KG1 (cell line): ENCODE results near the gene GPR160.

Experiments used
- DNase-seq: peaks from one replicate; lab custom pipeline; 2025; lab: John Stamatoyannopoulos, UW

GPR160 gene

DNA sequence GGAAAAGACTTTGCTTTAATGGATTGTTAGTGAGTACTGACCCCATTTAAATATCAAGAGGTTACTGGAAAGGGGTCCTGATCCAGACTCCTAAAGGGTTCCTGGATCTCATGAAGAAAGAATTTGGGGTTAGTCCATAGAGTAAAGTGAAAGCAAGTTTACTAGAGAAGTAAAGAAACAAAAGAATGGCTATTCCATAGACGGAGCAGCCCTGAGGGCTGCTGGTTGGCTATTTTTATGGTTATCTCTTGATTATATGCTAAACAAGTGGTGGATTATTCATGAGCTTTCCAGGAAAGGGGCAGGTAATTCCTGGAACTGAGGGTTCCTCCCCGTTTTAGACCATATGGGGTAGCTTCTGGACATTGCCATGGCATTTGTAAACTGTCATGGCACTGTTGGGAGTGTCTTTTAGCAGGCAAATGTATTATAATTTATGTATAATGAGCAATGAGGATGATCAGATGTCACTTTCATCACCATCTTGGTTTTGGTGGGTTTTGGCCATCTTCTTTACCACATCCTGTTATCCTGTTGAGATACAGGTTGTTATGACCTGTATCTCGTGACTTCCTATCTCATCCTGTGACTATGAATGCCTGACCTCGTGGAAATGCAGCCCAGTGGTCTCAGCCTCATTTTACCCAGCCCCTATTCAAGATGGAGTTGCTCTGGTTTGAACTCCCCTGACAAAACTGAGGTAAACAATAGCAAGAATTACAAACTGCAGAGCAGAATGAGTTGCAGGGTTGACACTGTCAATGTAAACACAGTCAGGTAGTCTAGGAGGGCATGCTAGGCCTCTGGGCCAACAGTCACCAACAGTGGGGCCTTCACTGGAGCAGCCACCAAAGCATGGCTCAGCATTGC is 10.3 kb upstream of the GPR160 start:
- DNase-seq, result no peak

GRCh38 chr3:170033489-170033888 is 4.3 kb upstream of the GPR160 start:
- peak; percentile 77 for DNase-seq

DNA sequence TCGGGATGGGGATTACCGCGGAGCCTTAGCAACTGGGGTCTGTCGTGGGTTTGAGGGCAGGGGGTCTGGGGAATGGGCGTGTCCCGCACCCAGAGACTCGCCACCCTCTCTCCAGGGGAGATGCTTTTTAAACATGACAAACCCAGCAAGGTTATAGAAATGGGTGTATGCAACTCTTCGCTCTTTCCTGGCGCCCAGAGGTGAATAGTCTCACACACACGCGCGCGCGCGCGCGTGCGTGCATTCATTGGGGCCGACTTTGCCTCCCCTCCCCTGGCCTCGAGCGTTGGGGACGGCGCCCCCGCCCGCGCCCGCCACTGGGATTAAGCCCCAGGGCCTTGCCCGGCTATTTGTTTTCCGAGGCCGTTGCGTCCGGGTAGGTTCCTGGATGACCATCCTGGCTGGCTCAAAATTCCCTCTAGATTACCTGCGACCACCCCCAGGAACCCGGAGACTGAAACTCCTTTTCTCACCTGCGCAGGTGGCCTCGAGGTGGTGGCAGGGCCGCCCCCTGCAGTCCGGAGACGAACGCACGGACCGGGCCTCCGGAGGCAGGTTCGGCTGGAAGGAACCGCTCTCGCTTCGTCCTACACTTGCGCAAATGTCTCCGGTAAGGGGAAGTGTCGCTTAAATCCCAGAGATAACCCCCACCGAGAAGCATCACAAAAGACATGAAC is 777 bp downstream of the GPR160 start:
- no peak for DNase-seq

DNA sequence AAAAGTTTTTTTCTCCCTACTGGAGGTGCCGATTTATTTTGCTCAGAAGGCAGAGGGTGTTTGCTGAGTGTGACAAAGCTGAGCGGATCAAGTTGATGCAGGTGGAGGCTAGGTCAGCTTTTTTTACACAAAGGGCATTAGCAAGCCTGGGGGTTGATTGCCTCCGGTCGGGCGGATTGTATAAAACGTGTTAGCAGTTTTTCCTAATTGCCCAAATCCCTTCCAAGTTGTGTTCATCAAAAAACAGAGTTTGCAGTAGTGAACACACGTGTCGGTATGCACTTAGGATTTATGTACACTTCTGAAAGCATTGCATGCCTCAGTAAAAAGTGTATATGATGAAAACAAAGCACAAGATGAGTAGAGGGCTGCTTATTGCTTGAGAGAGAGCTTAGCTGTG is 2.6 kb downstream of the GPR160 start:
- no peak for DNase-seq

DNA sequence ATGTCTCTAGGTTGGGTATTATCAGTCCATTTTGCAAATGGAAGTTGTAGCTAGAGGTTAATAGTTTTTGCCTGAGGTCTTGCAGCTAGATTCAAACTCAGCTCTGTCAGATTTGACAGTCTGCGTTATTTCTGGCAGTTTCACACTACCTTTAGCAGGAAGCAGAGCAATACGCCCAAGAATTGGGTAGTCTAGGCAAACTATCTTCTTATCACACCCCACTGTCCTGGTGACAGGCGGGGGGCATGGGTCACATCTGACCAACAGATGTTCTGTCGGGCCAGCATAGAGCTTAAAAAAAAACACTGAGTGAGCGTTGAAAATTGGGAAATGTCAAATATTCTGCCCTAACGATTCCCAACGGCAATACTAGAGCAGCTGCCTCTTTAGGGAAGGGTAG is 5.7 kb downstream of the GPR160 start:
- no peak for DNase-seq

- DNase-seq, result no peak
Observed at GRCh38 chr3:170044271-170044670, 6.5 kb downstream of the GPR160 start.

GRCh38 chr3:170044795-170045244 is 7.0 kb downstream of the GPR160 start:
- DNase-seq, result peak; percentile 72

DNA sequence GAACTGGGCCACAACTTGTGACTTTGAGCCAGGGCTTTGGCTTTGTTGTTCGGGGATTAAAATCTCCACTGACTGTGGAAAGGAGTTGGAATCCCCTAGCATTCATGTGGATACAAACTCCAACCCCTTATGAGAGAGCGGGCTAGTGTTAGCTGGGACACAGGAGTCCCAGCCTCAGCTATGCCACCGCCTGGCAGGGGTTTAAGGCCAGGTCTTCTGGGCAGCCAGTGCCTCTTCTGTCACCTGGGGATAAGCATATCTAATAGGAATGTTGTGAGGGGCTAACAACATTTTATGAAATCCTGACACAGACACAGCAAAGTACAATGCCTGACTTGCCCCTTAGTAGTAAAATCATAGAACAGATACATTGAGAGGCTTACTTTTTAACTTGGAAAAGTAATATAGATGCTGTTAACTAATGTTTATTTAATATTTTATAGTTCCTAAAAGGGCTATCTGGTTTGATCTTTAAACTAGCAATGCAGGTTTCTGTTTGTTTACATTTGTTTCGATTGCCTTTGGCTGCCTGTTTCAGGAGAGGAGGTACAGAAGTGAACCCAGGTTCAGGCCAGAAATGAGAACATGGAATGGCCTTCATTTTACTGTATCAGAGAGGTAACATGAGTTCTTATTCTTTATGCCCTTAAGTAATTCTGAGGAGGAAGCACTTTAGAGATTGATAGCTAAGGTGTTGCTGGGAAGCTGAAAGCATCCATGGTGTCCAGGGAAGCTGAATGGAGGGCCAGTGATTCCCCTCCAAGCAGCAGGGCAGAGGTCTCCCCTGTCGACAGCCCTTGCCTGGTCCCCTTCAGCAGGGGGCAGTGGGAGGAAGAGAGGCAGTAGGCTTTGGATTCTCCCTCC is 8.7 kb downstream of the GPR160 start:
- no peak for DNase-seq

- no peak for DNase-seq
Observed at GRCh38 chr3:170047133-170047404, 9.3 kb downstream of the GPR160 start.

DNA sequence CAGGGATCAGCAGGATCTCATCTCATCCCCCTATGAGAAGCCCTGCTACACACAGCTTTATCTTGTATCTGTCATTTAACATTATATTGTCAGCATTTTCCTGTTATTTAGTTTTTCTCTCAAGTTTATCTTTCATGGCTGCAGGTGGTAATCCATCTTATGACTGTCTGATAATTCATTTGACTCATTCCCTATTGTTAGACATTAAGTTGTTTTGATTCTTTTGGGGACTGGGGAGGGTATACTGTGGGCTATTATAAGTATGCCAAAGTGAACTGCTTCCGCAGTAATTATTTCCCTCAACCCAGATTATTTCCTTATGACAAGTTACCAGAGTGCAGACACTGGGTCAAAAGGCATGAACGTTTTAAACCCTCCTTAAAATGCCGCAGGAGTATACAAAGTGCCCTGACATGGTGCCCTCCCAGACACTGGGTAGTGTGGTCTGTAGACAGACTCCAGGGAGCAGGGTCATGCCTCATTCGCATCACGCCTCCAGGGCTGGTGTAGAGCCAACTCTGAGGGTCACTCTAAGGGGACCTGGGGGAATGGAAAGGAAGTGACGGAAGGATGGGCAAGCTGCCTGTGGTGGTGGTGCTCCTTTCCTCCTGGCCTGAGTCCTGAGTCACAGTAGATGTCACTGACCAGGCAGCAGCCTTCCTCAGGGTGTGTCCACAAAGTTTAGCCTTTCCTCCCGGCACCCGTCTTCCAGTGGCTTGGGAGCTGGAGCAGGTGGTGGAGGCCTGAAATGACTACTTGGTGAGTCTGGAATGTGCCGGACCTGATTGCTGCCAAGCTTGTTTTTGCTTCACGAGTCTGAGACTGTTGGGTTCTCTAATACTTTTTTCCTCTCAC is 11.6 kb downstream of the GPR160 start:
- no peak for DNase-seq

GRCh38 chr3:170050753-170051152 is 13.0 kb downstream of the GPR160 start:
- DNase-seq, result no peak

DNA sequence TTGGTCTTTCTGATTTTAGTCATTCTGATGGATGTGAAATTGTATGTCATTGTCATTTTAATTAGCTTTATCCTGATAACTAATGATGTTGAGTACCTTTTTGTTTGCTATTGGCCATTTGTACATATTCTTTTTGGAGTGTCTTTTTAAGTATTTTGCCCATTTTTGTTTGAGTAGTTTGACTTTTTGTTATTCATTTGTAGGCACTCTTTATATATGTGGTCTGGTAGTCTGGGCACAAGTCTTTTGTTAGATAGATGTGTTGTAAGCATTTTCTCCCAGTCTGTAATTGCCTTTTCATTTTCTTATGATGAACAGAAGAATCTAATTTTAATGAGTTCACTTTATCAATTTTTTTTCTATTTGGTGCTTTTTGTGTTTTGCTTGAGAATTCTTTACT is 14.6 kb downstream of the GPR160 start:
- DNase-seq, result no peak

GRCh38 chr3:170054204-170054603 is 16.4 kb downstream of the GPR160 start:
- DNase-seq, result no peak

GRCh38 chr3:170055209-170055608 is 17.4 kb downstream of the GPR160 start:
- DNase-seq, result no peak

- no peak for DNase-seq
Observed at GRCh38 chr3:170056710-170057454, 19.1 kb downstream of the GPR160 start.

DNA sequence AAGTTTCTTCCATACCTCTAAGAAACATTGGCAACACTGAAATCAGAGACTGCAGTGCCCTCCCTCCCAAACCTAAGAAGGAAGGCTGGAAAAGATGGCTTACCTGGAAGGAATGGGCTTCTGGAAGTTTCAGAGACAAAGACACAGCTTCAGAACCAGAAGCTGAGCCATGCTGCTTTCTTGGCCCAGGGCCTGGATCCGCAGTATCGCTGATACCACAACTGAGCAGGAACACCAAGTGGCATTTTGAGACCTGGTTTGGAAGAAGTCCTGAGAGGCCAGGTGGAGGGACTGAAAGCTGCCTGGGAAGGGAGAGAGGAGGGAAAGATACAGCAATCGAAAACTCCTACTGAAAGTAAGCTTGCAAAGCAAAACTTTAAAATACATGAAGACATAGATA is 19.8 kb downstream of the GPR160 start:
- DNase-seq, result no peak

DNA sequence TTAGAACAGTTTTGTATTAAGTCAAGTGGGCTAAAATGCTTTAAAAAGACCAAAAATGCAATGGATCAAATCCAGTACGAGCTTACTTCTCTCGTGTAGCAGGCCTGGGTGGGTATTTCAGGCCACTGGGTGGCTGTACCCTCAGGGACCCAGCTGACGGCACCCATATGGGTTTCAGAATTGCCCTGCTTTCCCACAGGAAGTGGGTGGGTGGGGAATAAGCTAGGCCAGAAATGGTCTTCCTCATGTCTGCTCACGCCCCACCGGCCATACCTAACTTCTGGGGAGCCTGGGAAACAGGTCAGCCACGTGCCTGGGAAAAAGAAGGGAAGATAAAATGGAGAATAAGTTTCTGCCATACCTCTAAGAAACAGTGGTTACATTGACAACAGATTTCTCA is 20.3 kb downstream of the GPR160 start:
- no peak for DNase-seq

DNA sequence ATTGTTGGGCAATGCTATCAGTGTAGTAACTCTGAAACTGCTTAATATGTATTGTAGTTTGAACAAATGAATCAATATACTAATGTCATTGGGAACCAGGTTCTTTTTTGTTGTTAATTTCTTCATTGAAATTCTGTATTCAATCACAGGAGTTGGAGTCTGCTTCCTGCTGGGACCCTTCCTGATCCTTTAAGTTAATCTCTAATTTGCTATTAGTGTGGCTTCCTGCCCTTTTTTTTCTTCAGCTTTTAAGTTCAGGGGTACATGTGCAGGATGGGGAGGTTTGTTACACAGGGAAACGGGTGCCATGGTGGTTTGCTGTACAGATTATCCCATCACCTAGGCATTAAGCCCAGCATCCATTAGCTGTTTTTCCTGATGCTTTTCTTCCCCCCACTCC is 21.7 kb downstream of the GPR160 start:
- no peak for DNase-seq

GRCh38 chr3:170062068-170062467 is 24.3 kb downstream of the GPR160 start:
- DNase-seq, result no peak

- DNase-seq, result no peak
Observed at GRCh38 chr3:170062769-170063168, 25.0 kb downstream of the GPR160 start.

GRCh38 chr3:170063691-170064090 is 25.9 kb downstream of the GPR160 start:
- DNase-seq, result no peak
